IPS DF 6.9 (cell line): ENCODE measurements around the gene POLG.

Experiments
- DNase-seq: peaks from one replicate; pipeline ENCODE4 v3.0.0-alpha.2; 2013; ENCODE audit warnings: low read depth, low spot score
- H3K27ac ChIP-seq: one replicate; pipeline ENCODE4 v1.5.1; 2013; ENCODE audit warnings: low read length, control low read depth
- H3K27me3 ChIP-seq: 2 replicates; pipeline ENCODE4 v1.6.1; 2013; ENCODE audit warnings: mild to moderate bottlenecking, low read length; ENCODE audit not compliant: control insufficient read depth, insufficient read depth
- H3K36me3 ChIP-seq: 2 replicates; pipeline ENCODE4 v1.6.1; 2013; ENCODE audit warnings: low read length; ENCODE audit not compliant: control insufficient read depth, insufficient read depth
- H3K4me1 ChIP-seq: 2 replicates; pipeline ENCODE4 v1.6.1; 2013; ENCODE audit warnings: low read length; ENCODE audit not compliant: control insufficient read depth, insufficient read depth
- H3K4me3 ChIP-seq: 2 replicates; pipeline ENCODE4 v1.5.1; 2013; ENCODE audit warnings: mild to moderate bottlenecking, low read length
- H3K9me3 ChIP-seq: 2 replicates; pipeline ENCODE4 v1.6.1; 2013; ENCODE audit warnings: low read length, inconsistent platforms; ENCODE audit not compliant: control insufficient read depth, insufficient read depth
- WGBS: extraction: QIAGEN DNeasy Blood & Tissue Kit; methylation state at CpG from one replicate; pipeline ENCODE4 v1.1.7; 2013; ENCODE audit warnings: mixed read lengths, missing lambda C conversion rate; ENCODE audit not compliant: insufficient read length, insufficient coverage; 5-methylcytosine and 5-hydroxymethylcytosine counted together

Gene POLG

DNA sequence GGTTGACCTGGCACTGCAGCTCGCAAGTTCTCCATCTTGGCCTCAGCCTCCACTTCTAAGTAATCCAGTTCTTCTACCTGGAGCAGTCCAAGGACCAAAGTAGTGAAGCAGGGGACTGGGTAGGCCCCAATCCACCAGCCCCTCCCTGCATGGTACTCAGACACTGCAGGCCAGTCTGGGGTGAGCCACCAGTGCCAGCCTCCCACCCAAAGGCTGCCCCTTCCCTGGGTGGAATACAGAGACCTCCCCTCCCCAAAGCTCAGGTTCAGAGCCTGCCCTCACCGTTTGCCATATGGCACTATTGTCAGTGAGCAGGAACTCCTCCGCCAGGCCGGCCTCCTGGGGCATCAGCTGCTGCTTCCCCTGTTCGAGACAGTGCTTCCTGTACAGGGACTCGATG lies 10.8 kb downstream of the POLG start:
- DNase-seq = no peak
- Histone ChIP-seq H3K36me3 (peaks cover 73% of the 10 kb centered on the region), H3K4me3 (no peak overlapping the region), H3K4me1 (no peaks in the 10 kb centered on the region), H3K9me3 (no peaks in the 10 kb centered on the region), H3K27me3 (no peaks in the 10 kb centered on the region), H3K27ac (no peak overlapping the region)
- no CpG with 5 or more reads among the region's 6 CpGs for WGBS

GRCh38 chr15:89322822-89323221 lies 11.8 kb downstream of the POLG start:
- Histone ChIP-seq H3K27ac (no peak overlapping the region), H3K27me3 (no peaks in the 10 kb centered on the region), H3K4me3 (no peak overlapping the region), H3K9me3 (no peaks in the 10 kb centered on the region), H3K4me1 (no peaks in the 10 kb centered on the region), H3K36me3 (peaks cover 70% of the 10 kb centered on the region)
- no peak for DNase-seq
- WGBS = no CpG with 5 or more reads among the region's 15 CpGs

- peaks cover 70% of the 10 kb centered on the region for H3K36me3 ChIP-seq
- WGBS = no CpG with 5 or more reads among the region's 17 CpGs
- H3K27ac ChIP-seq = no peak overlapping the region
- no peaks in the 10 kb centered on the region for H3K4me1 ChIP-seq
- H3K4me3 ChIP-seq = no peak overlapping the region
- no peak for DNase-seq
- no peaks in the 10 kb centered on the region for H3K9me3 ChIP-seq
- H3K27me3 ChIP-seq = no peaks in the 10 kb centered on the region
Observed at GRCh38 chr15:89321521-89322410, 12.9 kb downstream of the POLG start.

DNA sequence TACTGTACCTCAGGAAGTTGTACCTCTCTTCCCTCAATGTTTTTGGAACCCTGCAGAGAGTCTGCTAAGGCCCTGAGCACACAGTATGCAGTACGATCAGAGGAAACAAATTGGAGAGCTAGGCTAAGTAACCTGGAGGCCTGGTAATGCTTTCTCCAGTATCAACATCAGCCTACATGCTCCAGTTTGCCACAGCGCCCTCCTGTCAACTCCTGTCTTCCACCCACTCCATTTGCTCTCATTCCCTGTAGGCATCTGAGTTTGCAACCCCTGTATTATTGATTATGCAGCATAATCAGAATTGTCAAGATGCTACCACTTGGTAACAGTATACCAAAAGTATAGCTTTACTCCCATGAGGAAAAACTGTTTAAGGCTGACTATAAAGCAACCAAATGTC lies 14.4 kb downstream of the POLG start:
- Histone ChIP-seq H3K27me3 (no peaks in the 10 kb centered on the region), H3K36me3 (peaks cover 71% of the 10 kb centered on the region), H3K9me3 (no peaks in the 10 kb centered on the region), H3K4me3 (no peak overlapping the region), H3K4me1 (no peaks in the 10 kb centered on the region), H3K27ac (no peak overlapping the region)
- WGBS = no CpG with 5 or more reads among the region's 2 CpGs
- no peak for DNase-seq

DNA sequence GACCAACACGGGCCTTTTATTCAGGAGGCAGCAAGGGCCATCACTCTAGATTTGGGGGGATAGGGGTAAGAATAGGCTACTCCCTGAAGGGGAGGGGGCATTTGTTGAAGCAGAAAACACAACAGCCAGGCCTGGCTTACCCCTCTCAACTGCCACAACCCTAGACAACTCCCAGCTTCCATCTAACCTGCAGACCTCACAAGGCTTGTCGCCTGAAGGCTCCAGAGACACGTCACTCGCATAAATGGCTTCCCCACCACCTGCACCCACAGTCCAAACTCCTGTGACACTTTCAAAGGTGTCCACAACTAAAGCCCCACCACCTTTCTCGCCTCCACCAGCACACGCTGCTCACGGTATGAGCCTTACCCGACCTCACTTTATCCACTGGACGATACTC lies 14.9 kb downstream of the POLG start:
- H3K4me3 ChIP-seq = no peak overlapping the region
- 100% methylated on average over 1 of the region's 9 CpGs for WGBS
- no peaks in the 10 kb centered on the region for H3K4me1 ChIP-seq
- no peak for DNase-seq
- H3K9me3 ChIP-seq = no peaks in the 10 kb centered on the region
- no peaks in the 10 kb centered on the region for H3K27me3 ChIP-seq
- H3K27ac ChIP-seq = no peak overlapping the region
- H3K36me3 ChIP-seq = peaks cover 71% of the 10 kb centered on the region

DNA sequence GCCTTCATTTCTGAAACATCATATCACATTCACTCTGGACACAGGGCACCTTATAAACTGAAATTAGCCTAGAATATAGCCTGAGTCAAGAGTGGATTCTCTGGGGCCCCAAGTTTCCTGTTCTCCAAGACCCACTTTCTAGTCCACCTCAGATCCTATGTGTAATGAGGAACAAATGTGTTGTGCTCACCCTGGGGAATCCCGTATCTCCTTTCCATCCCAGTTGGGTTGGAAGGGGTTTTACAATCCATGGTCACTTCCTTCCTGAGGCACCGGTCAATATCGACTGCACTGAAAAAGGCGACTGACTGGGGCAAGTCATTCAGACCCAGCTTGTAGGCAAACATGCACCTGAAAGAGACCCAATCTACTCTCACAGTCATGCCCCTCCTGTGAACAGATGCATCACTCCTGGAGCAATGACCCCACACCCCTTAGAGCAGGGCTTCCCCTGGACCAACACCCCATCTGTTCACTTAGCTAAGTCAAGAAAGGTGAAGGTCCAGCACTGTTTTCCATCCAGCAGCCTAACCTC lies 17.4 kb downstream of the POLG start:
- no peak overlapping the region for H3K27ac ChIP-seq
- DNase-seq = no peak
- H3K9me3 ChIP-seq = no peaks in the 10 kb centered on the region
- peaks cover 52% of the 10 kb centered on the region for H3K36me3 ChIP-seq
- no peaks in the 10 kb centered on the region for H3K4me1 ChIP-seq
- H3K27me3 ChIP-seq = no peaks in the 10 kb centered on the region
- WGBS = no CpG with 5 or more reads among the region's 4 CpGs
- no peak overlapping the region for H3K4me3 ChIP-seq

DNA sequence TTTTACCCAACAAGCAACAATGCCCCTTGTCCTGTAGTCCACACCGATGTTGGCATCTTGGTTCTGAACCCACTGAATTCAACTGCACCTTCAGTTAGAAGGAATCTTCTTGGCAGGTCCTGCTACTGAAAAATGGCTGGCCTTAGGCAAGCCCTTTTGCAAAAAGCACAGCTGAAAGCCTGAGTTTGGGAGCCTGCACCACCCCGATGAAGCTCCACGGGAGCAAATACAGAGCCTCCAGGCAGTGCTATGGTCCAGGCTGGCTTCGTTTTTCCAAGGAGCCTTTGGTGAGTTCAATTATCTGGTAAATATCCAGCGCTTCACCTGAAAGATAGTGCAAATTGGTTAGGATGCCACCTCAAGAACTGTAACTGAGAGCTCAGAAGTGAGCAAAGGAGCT lies 18.1 kb downstream of the POLG start:
- Histone ChIP-seq H3K9me3 (no peaks in the 10 kb centered on the region), H3K27me3 (no peaks in the 10 kb centered on the region), H3K4me3 (no peak overlapping the region), H3K4me1 (no peaks in the 10 kb centered on the region), H3K27ac (no peak overlapping the region), H3K36me3 (peaks cover 50% of the 10 kb centered on the region)
- WGBS = no CpG with 5 or more reads among the region's 5 CpGs
- no peak for DNase-seq

GRCh38 chr15:89315375-89315929 lies 19.2 kb downstream of the POLG start:
- no peak overlapping the region for H3K27ac ChIP-seq
- no peaks in the 10 kb centered on the region for H3K4me1 ChIP-seq
- DNase-seq = no peak
- H3K4me3 ChIP-seq = no peak overlapping the region
- no CpG with 5 or more reads among the region's 2 CpGs for WGBS
- H3K9me3 ChIP-seq = no peaks in the 10 kb centered on the region
- no peaks in the 10 kb centered on the region for H3K27me3 ChIP-seq
- H3K36me3 ChIP-seq = peaks cover 43% of the 10 kb centered on the region

DNA sequence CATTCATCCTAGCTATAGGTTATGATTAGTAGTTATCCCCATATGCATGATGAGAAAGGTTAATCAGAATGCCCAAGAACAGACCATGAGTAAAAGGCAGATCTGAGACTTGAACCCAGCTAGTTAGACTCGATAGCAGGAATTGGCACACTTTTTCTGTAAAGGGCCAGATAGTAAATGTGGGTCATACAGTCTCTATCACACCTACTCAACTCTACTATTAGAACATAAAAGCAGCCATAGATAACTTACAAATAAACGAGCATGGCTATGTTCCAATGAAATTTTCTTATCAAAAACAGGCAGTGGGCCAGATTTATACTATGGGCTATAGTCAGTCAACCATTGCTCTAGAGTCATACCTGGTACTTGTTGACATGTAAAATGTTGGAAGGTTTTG lies 24.6 kb downstream of the POLG start:
- Histone ChIP-seq H3K4me3 (no peak overlapping the region), H3K27me3 (no peaks in the 10 kb centered on the region), H3K9me3 (no peaks in the 10 kb centered on the region), H3K4me1 (no peaks in the 10 kb centered on the region), H3K27ac (no peak overlapping the region), H3K36me3 (peaks cover 34% of the 10 kb centered on the region)
- WGBS = no CpG with 5 or more reads among the region's 2 CpGs
- DNase-seq = no peak

- peaks cover 35% of the 10 kb centered on the region for H3K36me3 ChIP-seq
- no peak for DNase-seq
Observed at GRCh38 chr15:89308236-89308635, 26.4 kb downstream of the POLG start.

More at GRCh38 chr15:89308236-89308635, 26.4 kb downstream of the POLG start:
- Histone ChIP-seq H3K9me3 (no peaks in the 10 kb centered on the region), H3K4me3 (no peak overlapping the region), H3K27ac (no peak overlapping the region), H3K27me3 (no peaks in the 10 kb centered on the region), H3K4me1 (no peaks in the 10 kb centered on the region)
- no CpG with 5 or more reads among the region's 3 CpGs for WGBS
